Measurements from ENCODE around the gene RTRAF. TPM values are rescaled to one million over a fixed set of nuclear protein-coding genes. Genes with fewer than 3 reads are reported as not detected.

Gene RTRAF
- total RNA-seq, 2 experiments from 2014 or later, result 232 to 254 TPM

DNA sequence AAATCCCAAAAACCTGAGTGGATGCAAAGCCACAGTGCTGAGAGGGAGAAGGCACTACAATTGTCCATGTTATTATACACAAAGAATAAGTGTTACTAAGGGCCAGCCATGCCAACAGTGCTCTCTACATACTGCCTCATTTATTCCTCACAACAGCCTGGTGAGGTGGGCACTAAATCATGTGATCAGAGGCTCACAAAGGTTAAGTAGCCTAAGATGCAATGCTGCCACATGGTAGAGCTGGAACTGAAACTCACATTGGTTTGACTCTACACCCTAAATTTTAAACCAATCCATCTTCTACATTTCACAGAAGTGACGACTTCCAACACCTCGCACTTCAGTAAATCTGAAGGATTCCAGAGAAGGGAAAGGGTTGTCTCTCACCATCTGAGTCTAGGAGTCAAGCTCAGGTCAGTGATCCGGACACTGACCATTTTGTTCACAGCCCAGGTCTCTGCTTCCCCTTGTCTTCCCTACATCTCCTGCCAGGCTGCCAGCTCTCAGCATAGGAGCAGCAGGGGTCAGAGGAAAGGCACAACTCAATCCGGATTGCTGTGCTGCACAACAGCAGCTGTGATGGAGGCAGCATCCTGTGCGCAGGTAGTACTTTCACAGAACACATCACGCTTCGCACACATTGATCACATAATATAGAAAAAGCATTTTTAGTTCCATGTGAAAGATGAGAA lies 49.9 kb downstream of the RTRAF start:
- intact Hi-C loops (cut with DNase I, micrococcal nuclease), result no loop called here
- peaks cover 8% of the 10 kb centered on the region for H3K4me1 Mint-ChIP-seq
- CTCF ChIA-PET, result interaction anchor here (0.8 kb wide), 1 partner anchor 32 kb away, joined by 4 read pairs; no protein-coding TSS in a partner anchor
- ATAC-seq (no peak), DNase-seq (no peak)
- peaks cover 7% of the 10 kb centered on the region for H3K27me3 Mint-ChIP-seq
- H3K9me3 Mint-ChIP-seq (ENCODE audit: low read depth), result peaks cover 6% of the 10 kb centered on the region
- no peak overlapping the region for H3K27ac Mint-ChIP-seq
- no peak overlapping the region for H3K4me3 Mint-ChIP-seq
- POLR2A ChIA-PET, result no interaction called here
- no peaks in the 10 kb centered on the region for H3K36me3 Mint-ChIP-seq (ENCODE audit: low read depth)

DNA sequence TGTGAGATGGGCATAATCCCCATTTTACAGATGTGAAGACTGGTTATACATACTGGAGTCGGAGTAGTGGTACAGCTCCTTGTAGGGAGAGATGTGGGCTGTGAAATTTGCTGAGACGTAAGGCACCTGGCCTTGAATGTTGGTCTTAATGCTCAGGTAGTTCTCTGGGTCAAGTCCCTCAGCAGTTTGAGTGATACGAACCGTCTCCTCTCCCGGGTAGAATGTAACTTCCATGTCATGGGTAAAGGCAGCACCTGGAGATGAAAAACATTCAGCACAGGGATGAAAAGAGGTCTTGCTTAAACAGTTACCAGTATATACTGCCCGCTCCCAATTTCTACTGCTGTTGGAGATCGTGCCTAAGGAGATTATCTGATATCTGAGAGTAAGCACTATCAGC lies 51.3 kb downstream of the RTRAF start:
- Mint-ChIP-seq H3K4me3 (no peak overlapping the region), H3K4me1 (peaks cover 18% of the 10 kb centered on the region), H3K27me3 (peaks cover 7% of the 10 kb centered on the region), H3K36me3 (ENCODE audit: low read depth) (no peaks in the 10 kb centered on the region), H3K27ac (no peak overlapping the region), H3K9me3 (ENCODE audit: low read depth) (peaks cover 6% of the 10 kb centered on the region)
- ChIA-PET CTCF (no interaction called here), POLR2A (no interaction called here)
- no peak for DNase-seq
- intact Hi-C loops (cut with DNase I, micrococcal nuclease), result loop anchor here in 1 of 2 experiments (10.0 kb wide), 1 partner anchor 94 kb away; no protein-coding TSS in a partner anchor
- ATAC-seq, result no peak

DNA sequence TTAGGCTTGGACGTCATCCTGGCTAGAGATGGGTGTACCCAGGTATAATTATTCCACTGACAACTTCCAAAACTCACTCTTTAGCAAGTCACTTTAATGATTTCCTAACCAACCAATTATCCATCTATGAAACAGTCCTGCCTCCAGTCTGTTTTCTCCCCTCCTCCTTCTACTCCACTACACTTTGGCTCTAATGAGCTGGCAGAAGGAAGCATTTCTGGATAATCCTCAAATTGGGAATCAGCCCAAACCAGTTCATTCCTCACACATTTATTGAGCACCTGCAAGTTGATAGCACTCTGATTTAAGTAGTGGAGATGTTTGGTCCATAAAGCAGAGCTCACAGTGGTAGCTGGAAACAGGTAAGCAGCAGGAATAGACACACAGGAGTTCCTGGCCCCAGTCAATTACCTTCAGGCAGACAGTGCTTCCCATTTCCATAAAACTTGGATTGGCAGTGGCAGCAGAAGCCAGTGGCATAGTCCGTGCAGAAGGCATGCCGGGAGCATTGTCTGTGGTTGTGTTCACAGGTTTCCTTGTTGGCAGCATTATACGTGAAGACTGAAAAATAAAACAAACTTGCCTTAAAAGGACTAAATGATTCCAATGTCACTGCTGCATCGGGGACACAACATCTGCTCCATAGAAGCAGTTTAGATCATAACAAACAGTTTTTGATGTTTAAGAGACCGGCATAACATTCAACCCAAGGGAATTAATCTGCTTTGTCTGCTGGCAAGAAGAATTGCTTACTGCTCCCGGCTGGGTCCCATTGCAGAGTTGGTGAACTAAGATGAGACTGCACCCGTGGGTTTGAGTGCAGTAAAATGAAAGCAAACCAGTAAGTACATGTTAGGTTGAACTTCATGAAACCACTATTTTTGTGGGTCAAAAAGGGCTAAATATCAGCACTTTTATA lies 53.3 kb downstream of the RTRAF start:
- ChIA-PET CTCF (interaction anchor here (0.7 to 2.0 kb wide), 3 partner anchors 10 to 909 kb away, joined by 3 to 5 read pairs (median 4); no protein-coding TSS in a partner anchor), POLR2A (no interaction called here)
- Mint-ChIP-seq H3K4me3 (no peak overlapping the region), H3K36me3 (ENCODE audit: low read depth) (no peaks in the 10 kb centered on the region), H3K9me3 (ENCODE audit: low read depth) (no peaks in the 10 kb centered on the region), H3K27ac (no peak overlapping the region), H3K27me3 (peaks cover 5% of the 10 kb centered on the region), H3K4me1 (peaks cover 19% of the 10 kb centered on the region)
- DNase-seq (no peak), ATAC-seq (no peak)
- intact Hi-C loops (cut with DNase I, micrococcal nuclease), result loop anchor here (1.0 to 10.0 kb wide), 2 partner anchors 92 to 230 kb away; no protein-coding TSS in a partner anchor

DNA sequence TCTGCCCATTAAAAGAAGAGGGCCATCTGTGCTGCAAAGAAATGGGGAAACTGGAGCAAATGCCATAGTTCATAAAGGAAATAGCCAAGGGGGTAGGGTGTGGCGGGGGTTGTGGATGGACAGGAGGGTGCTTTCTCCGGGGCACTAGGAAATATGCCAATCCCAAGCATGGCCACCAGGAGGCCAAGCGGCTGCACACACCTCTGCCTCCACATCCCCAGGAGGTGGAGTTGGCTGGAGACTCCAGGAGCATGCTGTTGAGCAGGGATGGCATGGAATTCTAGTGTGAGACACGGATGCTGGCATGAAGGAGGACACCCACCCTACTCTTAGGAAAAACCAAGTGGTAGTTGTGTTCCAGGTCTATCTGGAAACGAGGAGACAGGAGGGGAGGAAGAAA lies 54.3 kb downstream of the RTRAF start:
- peaks cover 19% of the 10 kb centered on the region for H3K4me1 Mint-ChIP-seq
- intact Hi-C loops (cut with DNase I, micrococcal nuclease), result loop anchor here (1.0 to 10.0 kb wide), 2 partner anchors 91 to 229 kb away; no protein-coding TSS in a partner anchor
- no peaks in the 10 kb centered on the region for H3K36me3 Mint-ChIP-seq (ENCODE audit: low read depth)
- H3K27me3 Mint-ChIP-seq, result peaks cover 5% of the 10 kb centered on the region
- ChIA-PET POLR2A (no interaction called here), CTCF (interaction anchor here (0.6 to 2.0 kb wide), 8 partner anchors 9 to 1038 kb away, joined by 3 to 5 read pairs (median 4); no protein-coding TSS in a partner anchor)
- DNase-seq (peak; percentile 58), ATAC-seq (peak; percentile 56)
- H3K27ac Mint-ChIP-seq, result no peak overlapping the region
- no peak overlapping the region for H3K4me3 Mint-ChIP-seq
- no peaks in the 10 kb centered on the region for H3K9me3 Mint-ChIP-seq (ENCODE audit: low read depth)

DNA sequence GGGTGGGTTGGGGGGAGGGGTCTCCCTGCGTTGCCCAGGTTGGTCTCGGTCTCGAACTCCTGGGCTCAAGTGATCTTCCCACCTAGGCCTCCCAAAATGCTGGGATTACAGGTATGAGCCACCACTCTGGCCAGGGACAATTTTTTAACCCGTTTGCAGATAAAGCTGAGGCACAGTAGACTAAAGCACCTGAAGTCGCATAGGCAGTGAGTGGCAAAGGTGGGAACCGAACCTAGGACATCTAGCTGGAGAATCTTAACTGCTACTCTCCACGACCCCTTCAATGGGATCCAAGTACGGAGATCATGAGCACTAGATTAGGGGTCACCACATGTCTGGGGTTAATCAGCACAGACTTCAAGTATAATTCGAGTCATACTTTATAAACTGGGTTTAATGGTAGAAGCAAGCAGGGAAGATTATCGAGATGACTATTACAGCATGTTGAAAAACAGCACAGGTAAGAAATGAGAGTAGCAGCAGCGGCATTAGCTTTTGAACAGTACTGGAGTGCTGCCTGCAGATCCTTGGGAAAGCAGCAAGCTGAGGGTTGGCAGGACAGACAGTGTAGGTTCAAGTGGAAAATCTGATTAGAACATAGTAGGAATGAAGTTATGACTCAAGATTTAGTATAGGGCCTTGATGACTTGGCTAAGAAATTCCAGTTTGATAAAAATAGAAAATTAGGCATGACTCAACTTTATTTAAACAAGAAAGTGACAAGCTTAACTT lies 55.6 kb downstream of the RTRAF start:
- H3K27me3 Mint-ChIP-seq, result peaks cover 5% of the 10 kb centered on the region
- ChIA-PET CTCF (interaction anchor here (0.5 to 2.3 kb wide), 7 partner anchors 17 to 956 kb away, joined by 3 to 8 read pairs (median 3); no protein-coding TSS in a partner anchor), POLR2A (interaction anchor here (0.5 to 0.6 kb wide), 3 partner anchors 14 to 259 kb away, joined by 3 to 4 read pairs (median 4); no protein-coding TSS in a partner anchor)
- H3K4me1 Mint-ChIP-seq, result peaks cover 19% of the 10 kb centered on the region
- peak overlapping the region; percentile 45 for H3K27ac Mint-ChIP-seq
- no peak overlapping the region for H3K4me3 Mint-ChIP-seq
- H3K36me3 Mint-ChIP-seq (ENCODE audit: low read depth), result no peaks in the 10 kb centered on the region
- H3K9me3 Mint-ChIP-seq (ENCODE audit: low read depth), result no peaks in the 10 kb centered on the region
- DNase-seq (peak; percentile 13), ATAC-seq (peak; percentile 77)
- intact Hi-C loops (cut with DNase I, micrococcal nuclease), result loop anchor here in 1 of 2 experiments (10.0 kb wide), 1 partner anchor 90 kb away; no protein-coding TSS in a partner anchor

DNA sequence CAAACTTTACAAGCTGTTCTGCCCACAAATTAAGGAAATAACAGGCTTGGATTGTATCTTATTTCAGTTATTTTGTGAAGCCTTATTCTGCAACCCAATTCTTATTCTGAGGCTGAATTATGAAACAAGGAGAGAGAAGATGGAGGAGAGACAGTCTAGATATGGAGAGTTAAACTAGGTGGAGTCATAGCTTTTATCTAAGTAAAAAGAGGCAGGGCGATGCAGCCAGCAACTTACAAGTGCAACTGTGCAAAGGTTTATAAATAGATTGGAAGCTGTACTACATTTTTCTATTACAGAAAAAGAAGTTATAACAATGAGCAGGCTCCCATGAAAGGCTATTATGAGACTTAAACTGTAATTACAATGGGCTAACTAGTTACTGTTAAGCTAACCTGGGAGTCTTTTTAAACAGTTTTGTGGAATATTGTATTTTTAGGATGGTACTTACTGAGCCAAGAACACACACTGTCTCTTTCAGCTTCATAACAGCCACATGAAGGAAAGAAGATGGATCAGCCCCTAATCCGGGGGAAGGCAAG lies 57.1 kb downstream of the RTRAF start:
- ATAC-seq (no peak), DNase-seq (no peak)
- ChIA-PET POLR2A (no interaction called here), CTCF (interaction anchor here (0.6 to 2.3 kb wide), 6 partner anchors 9 to 205 kb away, joined by 3 to 8 read pairs (median 3); no protein-coding TSS in a partner anchor)
- H3K4me3 Mint-ChIP-seq, result no peak overlapping the region
- no peak overlapping the region for H3K27ac Mint-ChIP-seq
- H3K9me3 Mint-ChIP-seq (ENCODE audit: low read depth), result no peaks in the 10 kb centered on the region
- H3K36me3 Mint-ChIP-seq (ENCODE audit: low read depth), result no peaks in the 10 kb centered on the region
- intact Hi-C loops (cut with DNase I, micrococcal nuclease), result loop anchor here in 1 of 2 experiments (10.0 kb wide), 1 partner anchor 88 kb away; no protein-coding TSS in a partner anchor
- H3K27me3 Mint-ChIP-seq, result peaks cover 5% of the 10 kb centered on the region
- H3K4me1 Mint-ChIP-seq, result peaks cover 19% of the 10 kb centered on the region

DNA sequence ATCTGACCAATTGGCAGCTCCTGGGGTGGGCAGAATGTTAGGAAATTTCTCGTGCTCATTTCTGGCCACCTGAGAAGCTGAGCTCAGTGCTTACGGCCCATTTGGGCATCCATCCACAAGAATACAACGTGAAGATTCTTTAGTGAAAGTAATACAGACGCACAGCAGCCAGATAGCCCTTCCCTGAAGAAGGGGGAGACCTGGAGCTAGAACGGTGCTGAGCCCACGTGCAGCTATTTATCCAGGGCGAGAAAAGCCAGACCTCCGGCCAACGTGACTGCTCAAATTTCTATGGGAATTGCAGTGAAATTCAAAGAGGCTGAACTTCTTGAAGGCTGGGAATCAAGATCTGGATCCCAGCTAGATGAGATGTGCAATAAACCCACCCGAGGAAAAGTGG lies 58.8 kb downstream of the RTRAF start:
- H3K4me1 Mint-ChIP-seq, result peaks cover 19% of the 10 kb centered on the region
- ATAC-seq, result no peak
- CTCF ChIA-PET, result interaction anchor here (0.5 to 1.8 kb wide), 4 partner anchors 10 to 1185 kb away, joined by 3 to 4 read pairs (median 3); no protein-coding TSS in a partner anchor
- POLR2A ChIA-PET, result no interaction called here
- peaks cover 2% of the 10 kb centered on the region for H3K27me3 Mint-ChIP-seq
- H3K27ac Mint-ChIP-seq, result no peak overlapping the region
- intact Hi-C loops (cut with DNase I, micrococcal nuclease), result loop anchor here in 1 of 2 experiments (10.0 kb wide), 1 partner anchor 87 kb away; no protein-coding TSS in a partner anchor
- no peaks in the 10 kb centered on the region for H3K9me3 Mint-ChIP-seq (ENCODE audit: low read depth)
- H3K4me3 Mint-ChIP-seq, result no peak overlapping the region
- no peaks in the 10 kb centered on the region for H3K36me3 Mint-ChIP-seq (ENCODE audit: low read depth)
- no peak for DNase-seq

DNA sequence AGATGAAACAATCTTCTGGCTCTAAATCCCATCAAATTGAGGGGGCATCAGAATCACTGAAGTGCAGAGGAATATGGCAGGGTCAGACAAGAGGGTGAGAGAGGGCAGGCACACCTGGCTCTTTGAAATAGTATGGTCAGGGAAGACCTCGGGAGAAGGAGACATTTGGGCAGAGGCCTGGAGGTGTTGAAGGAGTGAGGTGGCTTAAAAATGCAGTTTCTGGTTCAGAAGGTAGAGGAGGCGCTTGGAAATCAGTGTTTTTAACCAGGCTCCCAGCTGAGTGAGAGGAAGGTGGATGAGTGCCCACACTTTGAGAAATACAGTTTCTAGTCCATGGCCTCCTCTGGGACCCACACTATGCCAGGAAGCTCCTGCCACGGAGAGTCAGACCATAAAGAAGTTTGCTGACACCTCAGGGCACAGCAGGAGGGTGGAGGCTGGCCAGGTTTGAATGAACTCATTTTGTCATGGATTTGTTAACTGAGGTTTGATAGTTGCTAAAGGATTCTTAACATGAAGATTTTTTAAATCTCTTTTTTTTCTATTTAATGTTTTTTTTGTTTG lies 59.4 kb downstream of the RTRAF start:
- intact Hi-C loops (cut with DNase I, micrococcal nuclease), result loop anchor here in 1 of 2 experiments (10.0 kb wide), 1 partner anchor 86 kb away; no protein-coding TSS in a partner anchor
- DNase-seq, result no peak
- no peak for ATAC-seq
- Mint-ChIP-seq H3K36me3 (ENCODE audit: low read depth) (no peaks in the 10 kb centered on the region), H3K4me3 (no peak overlapping the region), H3K4me1 (peaks cover 18% of the 10 kb centered on the region), H3K27ac (no peak overlapping the region), H3K9me3 (ENCODE audit: low read depth) (no peaks in the 10 kb centered on the region), H3K27me3 (peaks cover 2% of the 10 kb centered on the region)
- CTCF ChIA-PET, result interaction anchor here (0.6 to 1.1 kb wide), 2 partner anchors 70 to 1185 kb away, joined by 3 read pairs; no protein-coding TSS in a partner anchor
- POLR2A ChIA-PET, result no interaction called here

DNA sequence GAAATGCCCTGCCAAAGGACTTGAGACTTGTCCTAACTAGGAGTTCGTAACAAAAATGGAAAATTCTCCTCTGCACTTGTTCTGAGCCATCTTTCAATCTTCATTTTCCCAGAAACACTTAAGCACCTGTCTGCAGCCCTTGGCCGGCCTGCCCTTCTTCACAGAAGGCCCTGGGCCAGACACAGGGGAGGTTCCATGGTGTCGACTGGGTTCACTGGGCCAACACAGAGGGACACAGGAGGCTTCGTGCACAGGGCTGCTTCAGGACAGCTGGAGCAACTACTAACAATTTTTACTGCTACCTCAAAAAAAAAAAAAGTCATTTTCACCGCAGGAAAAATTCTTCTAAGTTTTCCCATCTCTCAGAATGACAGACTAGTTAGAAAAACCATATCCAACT lies 59.9 kb downstream of the RTRAF start:
- no peak overlapping the region for H3K4me3 Mint-ChIP-seq
- no peak for DNase-seq
- intact Hi-C loops (cut with DNase I, micrococcal nuclease), result loop anchor here in 1 of 2 experiments (10.0 kb wide), 1 partner anchor 86 kb away; no protein-coding TSS in a partner anchor
- H3K4me1 Mint-ChIP-seq, result peaks cover 16% of the 10 kb centered on the region
- CTCF ChIA-PET, result interaction anchor here (1.1 kb wide), 1 partner anchor 71 kb away, joined by 3 read pairs; no protein-coding TSS in a partner anchor
- no peak for ATAC-seq
- H3K36me3 Mint-ChIP-seq (ENCODE audit: low read depth), result no peaks in the 10 kb centered on the region
- H3K9me3 Mint-ChIP-seq (ENCODE audit: low read depth), result no peaks in the 10 kb centered on the region
- no peak overlapping the region for H3K27ac Mint-ChIP-seq
- H3K27me3 Mint-ChIP-seq, result no peaks in the 10 kb centered on the region
- POLR2A ChIA-PET, result no interaction called here
